SK-N-SH (cell line): ENCODE data around the gene IL31RA. TPM values are rescaled to one million over a fixed set of nuclear protein-coding genes. Genes with fewer than 3 reads are reported as not detected.

Experiments
- CTCF ChIA-PET: fragments of 300-600, 350-600 bp; formaldehyde crosslinking; extraction: SDS; loops from one replicate; lab custom pipeline; 2021; lab: Yijun Ruan, JAX
- POLR2A ChIA-PET: fragments of 350-600 bp; sonication (Branson Sonifier 250); formaldehyde crosslinking; extraction: SDS; loops from one replicate; lab custom pipeline; 2020; ENCODE audit warnings: antibody characterized with exemption, inconsistent platforms; lab: Yijun Ruan, JAX
- DNase-seq: peaks from one replicate; pipeline ENCODE4 v3.0.0; 2012
- H2AFZ ChIP-seq: fragments of 200-600 bp; sonication (generic); 2 replicates; pipeline ENCODE4 v1.8.1; 2016; ENCODE audit warnings: antibody characterized with exemption, mild to moderate bottlenecking, low read depth
- H3F3A ChIP-seq: fragments of 200-600 bp; sonication (generic); replicated peaks from 2 replicates; pipeline ENCODE3; 2016; ENCODE audit warnings: antibody characterized with exemption, mild to moderate bottlenecking; ENCODE audit not compliant: insufficient read depth
- H3K27ac ChIP-seq, 2 experiments: fragments of 200-500 bp in 1 of 2; fragments of 200-600 bp in 1 of 2; sonication (Bioruptor generic) in 1 of 2; sonication (generic), shearing (Covaris generic) in 1 of 2; 2 replicates each; pipeline versions ENCODE4 v1.5.1 to v1.6.1; 2014 to 2016; ENCODE audit warnings: low read depth in 2 of 2, inconsistent platforms in 1 of 2, low read length in 1 of 2, mild to moderate bottlenecking in 1 of 2, mixed read lengths in 1 of 2
- H3K27me3 ChIP-seq: fragments of 200-600 bp; sonication (generic), shearing (Covaris generic); 2 replicates; pipeline ENCODE4 v1.6.1; 2016; ENCODE audit warnings: mixed run types; ENCODE audit not compliant: insufficient read depth
- H3K36me3 ChIP-seq, 2 experiments: fragments of 200-500 bp in 1 of 2; fragments of 200-600 bp in 1 of 2; sonication (Bioruptor generic) in 1 of 2; sonication (generic) in 1 of 2; replicated peaks in 1 of 2; 2 replicates each; pipeline versions ENCODE3 to v1.5.1; 2014 to 2016; ENCODE audit warnings: low read length in 1 of 2, mild to moderate bottlenecking in 1 of 2; ENCODE audit not compliant: insufficient read depth in 2 of 2, control insufficient read depth in 1 of 2
- H3K4me1 ChIP-seq, 2 experiments: fragments of 200-500 bp in 1 of 2; fragments of 200-600 bp in 1 of 2; sonication (Bioruptor generic) in 1 of 2; sonication (generic), shearing (Covaris generic) in 1 of 2; 2 replicates each; pipeline versions ENCODE4 v1.5.1 to v1.6.1; 2014 to 2016; ENCODE audit warnings: low read depth in 1 of 2, low read length in 1 of 2, mixed run types in 1 of 2; ENCODE audit not compliant: insufficient read depth in 2 of 2, control insufficient read depth in 1 of 2
- H3K4me2 ChIP-seq: fragments of 200-600 bp; sonication (generic), shearing (Covaris generic); 2 replicates; pipeline ENCODE4 v1.6.1; 2017; ENCODE audit warnings: mixed run types
- H3K4me3 ChIP-seq, 2 experiments: fragments of 200-500 bp in 1 of 2; fragments of 200-600 bp in 1 of 2; sonication (Bioruptor generic) in 1 of 2; sonication (generic), shearing (Covaris generic) in 1 of 2; 2 replicates each; pipeline versions ENCODE4 v1.5.1 to v1.8.1; 2014 to 2016; ENCODE audit warnings: low read depth in 2 of 2, inconsistent platforms in 1 of 2, low read length in 1 of 2, mild to moderate bottlenecking in 1 of 2, mixed read lengths in 1 of 2, moderate library complexity in 1 of 2
- H3K79me2 ChIP-seq: fragments of 200-600 bp; sonication (generic); 2 replicates; pipeline ENCODE4 v1.8.1; 2017; ENCODE audit warnings: mild to moderate bottlenecking; ENCODE audit not compliant: insufficient read depth
- H3K9ac ChIP-seq: fragments of 200-600 bp; sonication (generic); 2 replicates; pipeline ENCODE4 v1.6.1; 2017; ENCODE audit warnings: mixed run types
- H3K9me2 ChIP-seq: fragments of 200-600 bp; sonication (generic); 2 replicates; pipeline ENCODE4 v1.6.1; 2017; ENCODE audit warnings: mixed run types
- H3K9me3 ChIP-seq: fragments of 200-600 bp; sonication (generic); 2 replicates; pipeline ENCODE4 v1.6.1; 2017; ENCODE audit warnings: mixed run types, mild to moderate bottlenecking, moderate library complexity
- H4K20me1 ChIP-seq: fragments of 200-600 bp; sonication (generic); 2 replicates; pipeline ENCODE4 v1.6.1; 2017; ENCODE audit warnings: mild to moderate bottlenecking, mixed run types; ENCODE audit not compliant: insufficient read depth
- CHD2 ChIP-seq: fragments of 150-350 bp; IDR thresholded peaks from 2 replicates; pipeline ENCODE4 v1.6.1; 2018; ENCODE audit warnings: low read length; ENCODE audit not compliant: partially characterized antibody
- CTCF ChIP-seq: fragments of 200-600 bp; sonication (generic); IDR thresholded peaks from 2 replicates; pipeline ENCODE4 v1.6.1; 2017; ENCODE audit warnings: antibody characterized with exemption, mild to moderate bottlenecking, moderate library complexity
- ELF1 ChIP-seq: IDR thresholded peaks from 2 replicates; pipeline ENCODE4 v1.4.0; 2012
- JUND ChIP-seq: IDR thresholded peaks from 2 replicates; pipeline ENCODE4 v1.4.0; 2012
- MXI1 ChIP-seq: IDR thresholded peaks from 2 replicates; pipeline ENCODE4 v1.6.1; 2012; ENCODE audit warnings: mild to moderate bottlenecking, low read depth, low read length, improper control_type of control experiment
- NRF1 ChIP-seq: IDR thresholded peaks from 2 replicates; pipeline ENCODE4 v1.6.1; 2012; ENCODE audit warnings: low read depth, mild to moderate bottlenecking, low read length
- POLR2AphosphoS5 ChIP-seq: IDR thresholded peaks from 2 replicates; pipeline ENCODE4 v1.6.1; 2012; ENCODE audit warnings: low read depth, low read length
- RFX5 ChIP-seq: IDR thresholded peaks from 2 replicates; pipeline ENCODE4 v1.6.1; 2012; ENCODE audit warnings: mild to moderate bottlenecking, improper control_type of control experiment, low read length
- SIN3A ChIP-seq: IDR thresholded peaks from 2 replicates; pipeline ENCODE4 v1.6.1; 2012; ENCODE audit warnings: low read depth, mild to moderate bottlenecking, low read length, moderate library complexity, borderline replicate concordance
- TEAD4 ChIP-seq: IDR thresholded peaks from 2 replicates; pipeline ENCODE4 v1.4.0; 2012; ENCODE audit warnings: mild to moderate bottlenecking, borderline replicate concordance; ENCODE audit not compliant: insufficient read depth
- USF2 ChIP-seq: fragments of 150-350 bp; IDR thresholded peaks from 2 replicates; pipeline ENCODE4 v1.6.1; 2017; ENCODE audit warnings: antibody characterized with exemption, low read length, low read depth, borderline replicate concordance
- WGBS: methylation state at CpG from one replicate; pipeline ENCODE4 v1.1.6; 2017; ENCODE audit warnings: low lambda C conversion rate; 5-methylcytosine and 5-hydroxymethylcytosine counted together
- polyA plus RNA-seq, 3 experiments: library from polyadenylated mRNA; depleted of rRNA; stranded (reverse); fragments of >200 nt; gene quantifications; 2 replicates each; pipeline ENCODE4 v1.2.3, GENCODE V29; 2012
- TF ChIP-seq, protein P1 (sequence below): IDR thresholded peaks from 2 replicates; pipeline ENCODE4; 2012

IL31RA gene
- polyA plus RNA-seq, 1 of the 3 experiments (the other 2 are of a cell fraction) = 0.20 TPM

DNA sequence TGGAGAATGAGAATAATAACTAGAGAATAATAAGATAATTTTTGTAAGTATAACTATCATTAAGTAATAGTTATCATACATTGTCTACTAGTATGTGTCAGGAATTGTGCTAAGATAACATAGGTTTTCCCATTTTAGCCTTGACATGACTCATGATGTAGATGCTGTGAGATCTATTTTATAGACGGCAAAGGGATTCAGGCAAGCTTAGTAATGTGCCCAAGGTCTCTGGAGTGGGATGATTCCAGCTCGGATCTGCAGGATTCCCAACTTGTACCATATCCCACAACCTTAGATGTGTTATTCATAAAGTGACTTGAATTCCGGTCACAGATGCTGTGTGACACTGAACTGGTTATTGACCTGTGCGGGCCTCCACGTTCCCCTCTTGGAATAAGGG is 51.5 kb downstream of the IL31RA start:
- no peaks in the 10 kb centered on the region for H4K20me1 ChIP-seq
- peaks cover 2 to 4% of the 10 kb centered on the region in 2 experiments; a peak in 2 of 4 replicates for H3K4me1 ChIP-seq
- CTCF ChIA-PET = no interaction called here
- POLR2A ChIA-PET = no interaction called here
- no peak overlapping the region for H3K27ac ChIP-seq
- H3K4me3 ChIP-seq = no peak overlapping the region
- 86% methylated on average over 5 of the region's 5 CpGs for WGBS
- no peaks in the 10 kb centered on the region for H3K9me2 ChIP-seq
- peaks cover 2% of the 10 kb centered on the region for H3F3A ChIP-seq
- no peaks in the 10 kb centered on the region for H3K79me2 ChIP-seq
- no peaks in the 10 kb centered on the region for H3K9me3 ChIP-seq
- H3K9ac ChIP-seq = no peak overlapping the region
- no peaks in the 10 kb centered on the region for H3K36me3 ChIP-seq
- H3K4me2 ChIP-seq = no peak overlapping the region
- no peak overlapping the region for H2AFZ ChIP-seq
- H3K27me3 ChIP-seq = no peaks in the 10 kb centered on the region
- TF ChIP-seq ELF1 (no peak), NRF1 (no peak), TEAD4 (no peak), MXI1 (no peak)
- TF ChIP-seq, all 33 proteins: peak for 0
- no peak for DNase-seq

GRCh38 chr5:55903121-55903701 is 52.1 kb downstream of the IL31RA start:
- Histone ChIP-seq H3K79me2 (no peaks in the 10 kb centered on the region), H4K20me1 (no peaks in the 10 kb centered on the region), H3F3A (no peaks in the 10 kb centered on the region), H2AFZ (no peak overlapping the region), H3K27ac (no peak overlapping the region), H3K9me3 (no peaks in the 10 kb centered on the region), H3K4me3 (no peak overlapping the region), H3K9ac (no peak overlapping the region), H3K4me1 (no peaks in the 10 kb centered on the region), H3K36me3 (no peaks in the 10 kb centered on the region), H3K27me3 (no peaks in the 10 kb centered on the region), H3K9me2 (no peaks in the 10 kb centered on the region), H3K4me2 (no peak overlapping the region)
- no peak for TF ChIP-seq TEAD4
- no peak for TF ChIP-seq USF2
- TF ChIP-seq, protein P1, sequence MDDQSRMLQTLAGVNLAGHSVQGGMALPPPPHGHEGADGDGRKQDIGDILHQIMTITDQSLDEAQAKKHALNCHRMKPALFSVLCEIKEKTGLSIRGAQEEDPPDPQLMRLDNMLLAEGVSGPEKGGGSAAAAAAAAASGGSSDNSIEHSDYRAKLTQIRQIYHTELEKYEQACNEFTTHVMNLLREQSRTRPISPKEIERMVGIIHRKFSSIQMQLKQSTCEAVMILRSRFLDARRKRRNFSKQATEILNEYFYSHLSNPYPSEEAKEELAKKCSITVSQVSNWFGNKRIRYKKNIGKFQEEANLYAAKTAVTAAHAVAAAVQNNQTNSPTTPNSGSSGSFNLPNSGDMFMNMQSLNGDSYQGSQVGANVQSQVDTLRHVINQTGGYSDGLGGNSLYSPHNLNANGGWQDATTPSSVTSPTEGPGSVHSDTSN = no peak
- TF ChIP-seq SIN3A = no peak
- no peak for TF ChIP-seq ELF1
- no peak for TF ChIP-seq JUND
- TF ChIP-seq POLR2AphosphoS5 = no peak
- TF ChIP-seq CHD2 = no peak
- TF ChIP-seq CTCF = no peak
- TF ChIP-seq RFX5 = no peak
- 94% methylated on average over 17 of the region's 19 CpGs for WGBS
- POLR2A ChIA-PET = no interaction called here
- CTCF ChIA-PET = interaction anchor here (0.8 kb wide), 1 partner anchor 17 kb away, joined by 3 read pairs; no protein-coding TSS in a partner anchor
- no peak for DNase-seq
